Glutamatergic neuron (in vitro differentiated cells): Measurements from ENCODE around the gene DCAF8. TPM values are rescaled to one million over a fixed set of nuclear protein-coding genes. Genes with fewer than 3 reads are reported as not detected.

Experiments used
- DNase-seq: peaks from one replicate; pipeline ENCODE4 v3.0.0; 2022
- H3K27ac Mint-ChIP-seq: one replicate; pipeline ENCODE4 v1.8.0; 2020; ENCODE audit warnings: mild to moderate bottlenecking, mixed read lengths, inconsistent platforms; ENCODE audit not compliant: unreplicated experiment
- H3K27me3 Mint-ChIP-seq: one replicate; pipeline ENCODE4 v1.8.0; 2020; ENCODE audit warnings: mild to moderate bottlenecking, moderate library complexity, mixed read lengths, inconsistent platforms; ENCODE audit not compliant: unreplicated experiment
- H3K36me3 Mint-ChIP-seq: one replicate; pipeline ENCODE4 v1.8.0; 2020; ENCODE audit warnings: mild to moderate bottlenecking, mixed read lengths, inconsistent platforms; ENCODE audit not compliant: unreplicated experiment
- H3K4me1 Mint-ChIP-seq: one replicate; pipeline ENCODE4 v1.8.0; 2020; ENCODE audit warnings: mild to moderate bottlenecking, low read depth, mixed read lengths, inconsistent platforms; ENCODE audit not compliant: unreplicated experiment
- H3K4me3 Mint-ChIP-seq: one replicate; pipeline ENCODE4 v1.8.0; 2020; ENCODE audit warnings: mild to moderate bottlenecking, mixed read lengths, inconsistent platforms; ENCODE audit not compliant: unreplicated experiment
- H3K9me3 Mint-ChIP-seq: one replicate; pipeline ENCODE4 v1.8.0; 2020; ENCODE audit warnings: mild to moderate bottlenecking, moderate library complexity, mixed read lengths, inconsistent platforms; ENCODE audit not compliant: unreplicated experiment
- CTCF ChIP-seq: fragments of 200-600 bp; sonication (generic); IDR thresholded peaks from one replicate; pipeline ENCODE4 v1.5.0; 2021; ENCODE audit not compliant: partially characterized antibody, unreplicated experiment
- total RNA-seq: library from RNA; stranded (reverse); fragmentation: NEBNext Ultra II Directional; extraction: Animal tissue kit (Norgen Biotek cat#: 25700); gene quantifications from one replicate; pipeline ENCODE4 v1.2.1, GENCODE V29; 2021; ENCODE audit not compliant: unreplicated experiment

Gene DCAF8
- total RNA-seq, 1 donor from 2014 or later: 146 TPM

GRCh38 chr1:160228431-160228830 lies 33.9 kb downstream of the DCAF8 start:
- H3K9me3 Mint-ChIP-seq: no peaks in the 10 kb centered on the region
- DNase-seq: no peak
- H3K4me3 Mint-ChIP-seq: no peak overlapping the region
- H3K27ac Mint-ChIP-seq: no peak overlapping the region
- H3K27me3 Mint-ChIP-seq: peaks cover 1% of the 10 kb centered on the region
- H3K4me1 Mint-ChIP-seq: no peaks in the 10 kb centered on the region
- no peak for TF ChIP-seq CTCF
- no peaks in the 10 kb centered on the region for H3K36me3 Mint-ChIP-seq

DNA sequence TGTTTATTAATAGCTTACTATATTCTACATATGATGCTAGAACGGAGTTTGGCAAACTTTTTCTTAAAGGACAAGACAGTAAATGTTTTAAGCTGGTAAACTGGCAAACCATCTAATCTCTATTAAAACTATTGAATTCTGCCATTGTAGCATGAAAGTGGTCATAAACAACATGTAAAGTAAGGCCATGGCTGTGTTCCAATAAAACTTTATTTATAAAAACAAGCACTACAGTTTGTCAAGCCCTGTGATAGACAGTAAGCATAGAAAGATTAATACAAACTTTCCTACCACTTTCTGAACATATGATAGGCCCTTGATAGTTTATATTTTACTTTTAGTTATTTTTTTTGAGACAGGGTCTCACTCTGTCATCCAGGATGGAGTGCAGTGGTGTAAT lies 34.8 kb downstream of the DCAF8 start:
- Mint-ChIP-seq H3K27ac (no peak overlapping the region), H3K36me3 (no peaks in the 10 kb centered on the region), H3K4me3 (no peak overlapping the region), H3K4me1 (no peaks in the 10 kb centered on the region), H3K27me3 (no peaks in the 10 kb centered on the region), H3K9me3 (no peaks in the 10 kb centered on the region)
- TF ChIP-seq CTCF: no peak
- no peak for DNase-seq

DNA sequence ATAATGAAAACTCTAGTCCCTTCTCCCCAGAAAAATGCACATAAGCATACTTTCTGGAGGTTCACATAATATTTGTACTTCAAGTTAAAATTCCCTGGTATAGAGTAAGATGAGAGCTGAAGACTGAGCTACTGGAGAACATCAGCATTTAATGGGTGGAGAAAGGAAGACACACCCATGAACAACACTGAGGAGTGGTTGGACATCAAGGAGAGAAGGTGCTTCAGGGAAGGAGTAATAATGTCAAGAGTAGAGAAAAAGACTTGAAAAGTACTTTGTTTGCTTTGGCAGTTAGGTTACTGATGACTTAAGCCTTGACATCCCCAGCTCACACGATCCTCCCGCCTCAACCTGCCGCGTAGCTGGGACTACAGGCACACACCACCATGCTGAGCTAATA lies 35.3 kb downstream of the DCAF8 start:
- no peak overlapping the region for H3K4me3 Mint-ChIP-seq
- no peaks in the 10 kb centered on the region for H3K36me3 Mint-ChIP-seq
- no peaks in the 10 kb centered on the region for H3K4me1 Mint-ChIP-seq
- TF ChIP-seq CTCF: no peak
- H3K27ac Mint-ChIP-seq: no peak overlapping the region
- H3K9me3 Mint-ChIP-seq: no peaks in the 10 kb centered on the region
- DNase-seq: no peak
- no peaks in the 10 kb centered on the region for H3K27me3 Mint-ChIP-seq

DNA sequence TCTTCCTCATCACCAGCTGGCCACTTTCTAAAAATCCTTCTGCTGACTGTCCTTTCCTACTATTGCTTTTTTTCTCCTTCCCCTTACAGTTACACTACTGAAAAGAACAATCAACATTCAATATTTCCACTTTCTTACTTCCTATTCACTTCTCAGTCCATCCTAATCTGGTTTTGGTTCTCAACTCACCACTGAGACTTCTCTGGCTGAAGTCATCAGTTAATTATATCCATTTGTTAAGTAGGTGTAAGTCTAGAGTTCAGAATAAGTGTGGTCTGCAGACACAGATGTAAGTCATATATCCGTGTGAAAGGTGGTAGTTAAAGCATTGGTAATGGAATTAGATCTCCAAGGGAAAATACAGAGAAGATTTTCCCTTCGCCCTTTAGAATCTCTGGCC lies 35.7 kb downstream of the DCAF8 start:
- no peak for DNase-seq
- Mint-ChIP-seq H3K4me1 (no peaks in the 10 kb centered on the region), H3K9me3 (no peaks in the 10 kb centered on the region), H3K36me3 (no peaks in the 10 kb centered on the region), H3K27ac (no peak overlapping the region), H3K27me3 (no peaks in the 10 kb centered on the region), H3K4me3 (no peak overlapping the region)
- no peak for TF ChIP-seq CTCF

DNA sequence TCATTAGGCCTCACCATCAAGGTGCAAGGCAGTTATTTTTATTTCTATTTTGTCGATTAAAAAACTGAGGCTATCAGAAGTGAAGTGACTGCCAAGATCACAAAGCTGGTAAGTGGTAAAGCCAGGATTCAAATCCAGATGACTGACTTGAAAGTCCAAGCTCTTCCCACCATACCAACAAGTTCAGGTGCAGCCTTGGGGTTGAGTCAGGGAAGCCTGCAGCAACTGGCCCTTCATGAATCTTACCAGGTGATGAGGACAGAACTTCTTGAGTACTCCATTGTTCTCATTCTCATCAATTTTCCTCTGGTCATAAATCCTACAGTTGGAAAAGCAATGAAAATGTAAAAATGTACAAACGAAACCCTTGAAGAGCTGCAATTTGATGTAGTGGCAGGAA lies 37.0 kb downstream of the DCAF8 start:
- H3K36me3 Mint-ChIP-seq: no peaks in the 10 kb centered on the region
- no peak overlapping the region for H3K4me3 Mint-ChIP-seq
- no peak for TF ChIP-seq CTCF
- H3K4me1 Mint-ChIP-seq: no peaks in the 10 kb centered on the region
- H3K9me3 Mint-ChIP-seq: no peaks in the 10 kb centered on the region
- H3K27me3 Mint-ChIP-seq: no peaks in the 10 kb centered on the region
- no peak overlapping the region for H3K27ac Mint-ChIP-seq
- no peak for DNase-seq
